Adrenal gland (tissue), 12 donors: ENCODE results near the gene NPBWR2. TPM values are rescaled to one million over a fixed set of nuclear protein-coding genes. Genes with fewer than 3 reads are reported as not detected.

Experiments used
- DNase-seq, 7 donors: peaks; one replicate each; pipeline ENCODE4 v3.0.0-alpha.2; 2019 to 2020
- H3K27ac ChIP-seq, 5 donors: fragments of 200-600 bp; sonication (generic) in 4 of 5; 1 replicate in 3 of 5; 2 replicates in 2 of 5; pipeline versions ENCODE4 v1.5.1 to v1.8.0; 2016 to 2020; ENCODE audit warnings: mild to moderate bottlenecking in 1 of 5
- H3K27me3 ChIP-seq: fragments of 200-600 bp; 2 replicates; pipeline ENCODE4 v1.8.0; 2021
- H3K36me3 ChIP-seq, 2 donors: fragments of 200-600 bp; replicated peaks in 1 of 2; 1 replicate in 1 of 2; 2 replicates in 1 of 2; pipeline versions ENCODE4 v1.5.1 to v1.8.0; 2018 to 2022
- H3K4me1 ChIP-seq, 2 donors: fragments of 200-600 bp; replicated peaks in 1 of 2; 1 replicate in 1 of 2; 2 replicates in 1 of 2; pipeline versions ENCODE4 v1.5.1 to v1.8.0; 2018 to 2021
- H3K4me3 ChIP-seq, 4 donors: fragments of 200-600 bp; sonication (generic) in 3 of 4; one replicate each; pipeline ENCODE4 v1.5.1; 2016 to 2018
- H3K9me3 ChIP-seq, 3 donors: fragments of 200-600 bp; sonication (generic) in 1 of 3; replicated peaks in 1 of 3; 1 replicate in 2 of 3; 2 replicates in 1 of 3; pipeline versions ENCODE4 v1.5.1 to v1.8.0; 2016 to 2021
- POLR2A ChIP-seq, 2 donors: fragments of 450-650 bp; IDR thresholded peaks; one replicate each; pipeline ENCODE4 v1.6.1; 2017; ENCODE audit warnings: antibody characterized with exemption in 2 of 2, mild to moderate bottlenecking in 2 of 2, moderate library complexity in 1 of 2
- whole genome bisulfite sequencing, 4 donors: extraction: QIAGEN DNeasy Blood & Tissue Kit in 2 of 4; methylation state at CpG; one replicate each; pipeline versions ENCODE4 v1.1.5 to v1.1.7; 2013 to 2017; 5-methylcytosine and 5-hydroxymethylcytosine counted together
- intact Hi-C, 2 donors: fragments of 100-400 bp; cut with DNase I; formaldehyde crosslinking; loops; one replicate each; pipeline versions ENCODE4 v1.14.1 to v1.15.0; 2022 to 2023
- polyA plus RNA-seq, 3 donors: library from polyadenylated mRNA; stranded (reverse); fragments of 200-250 nt in 2 of 3; fragments of 350-450 nt in 1 of 3; fragmentation: Illumina TruSeq in 1 of 3; extraction: RNeasy Lipid Tissue Mini Kit (QIAGEN cat#74804) in 1 of 3; gene quantifications; one replicate each; pipeline ENCODE4 v1.2.3, GENCODE V29; 2013 to 2014
- total RNA-seq, 9 donors: library from RNA; depleted of rRNA in 4 of 9; stranded (reverse); fragments of >200 nt in 4 of 9; fragments of 120-200 nt in 1 of 9; fragmentation: NEBNext Ultra II Directional in 1 of 9; extraction: Animal tissue kit (Norgen Biotek cat#: 25700) in 1 of 9; gene quantifications; one replicate each; pipeline versions ENCODE4 v1.1.0 to v1.2.4, GENCODE V29; 2013 to 2023
- TF ChIP-seq, protein P1 (sequence below), 6 experiments: fragments of 450-650 bp in 4 of 6; fragments of 200-600 bp in 2 of 6; sonication (generic) in 1 of 6; IDR thresholded peaks; 1 replicate in 5 of 6; 2 replicates in 1 of 6; pipeline versions ENCODE4 v1.5.1 to v1.8.0; 2016 to 2021; ENCODE audit warnings: antibody characterized with exemption in 6 of 6, mild to moderate bottlenecking in 2 of 6, moderate library complexity in 1 of 6
- donor health status: healthy with polysubstance abuse.
- donor health status: Bipolar disorder and iron deficiency.
- donor health status: DM: yes; HTN: yes; CAD: no.
- donor health status: DM: no; HTN: no; CAD: no.
- donor health status: DM: no; HTN: no; CAD: no.
- donor health status: DM: yes; HTN: yes; CAD: no.

Gene NPBWR2
- total and polyA plus RNA-seq, 12 donors = 0.18 to 0.42 (median 0.33) TPM; not detected in 8

DNA sequence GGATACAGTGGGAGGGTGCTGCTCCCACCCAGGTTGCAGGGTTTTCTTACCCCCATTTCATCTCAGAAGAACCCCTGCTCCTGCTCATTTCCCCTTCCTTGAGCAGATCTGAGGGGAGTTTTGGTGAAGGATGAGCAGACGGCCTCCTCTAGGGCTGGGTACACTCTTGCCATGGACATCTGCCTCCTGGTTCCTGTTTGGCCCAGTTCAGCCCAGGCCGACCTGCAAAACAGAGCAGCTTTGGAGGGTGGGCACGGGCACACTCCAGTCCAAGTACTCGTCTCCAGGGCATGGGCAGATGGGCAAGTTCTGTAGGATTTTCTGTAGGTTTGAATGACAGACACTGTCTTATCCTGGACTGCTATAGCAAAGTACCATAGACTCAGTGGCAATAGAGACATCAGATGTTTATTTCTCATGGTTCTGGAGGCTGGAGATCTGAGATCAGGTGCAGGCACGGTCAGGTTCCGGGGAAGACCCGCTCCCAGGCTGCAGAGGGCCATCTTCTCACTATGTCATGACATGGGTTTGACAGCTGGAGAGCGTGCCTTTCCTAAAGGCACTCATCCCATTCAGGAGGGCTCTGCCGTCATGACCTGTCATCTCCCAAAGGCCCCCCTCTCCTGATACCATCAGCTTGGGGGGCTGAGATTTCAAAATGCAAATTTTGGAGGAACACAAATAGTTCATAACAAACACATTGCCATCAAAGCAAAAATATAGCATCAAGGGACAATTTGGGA is 6.2 kb downstream of the NPBWR2 start:
- intact Hi-C loops = no loop called here
- peaks cover 21% of the 10 kb centered on the region for H3K27me3 ChIP-seq
- DNase-seq = no peak
- H3K4me1 ChIP-seq = peaks cover 0 to 3% of the 10 kb centered on the region in 2 donors
- TF ChIP-seq, protein P1, sequence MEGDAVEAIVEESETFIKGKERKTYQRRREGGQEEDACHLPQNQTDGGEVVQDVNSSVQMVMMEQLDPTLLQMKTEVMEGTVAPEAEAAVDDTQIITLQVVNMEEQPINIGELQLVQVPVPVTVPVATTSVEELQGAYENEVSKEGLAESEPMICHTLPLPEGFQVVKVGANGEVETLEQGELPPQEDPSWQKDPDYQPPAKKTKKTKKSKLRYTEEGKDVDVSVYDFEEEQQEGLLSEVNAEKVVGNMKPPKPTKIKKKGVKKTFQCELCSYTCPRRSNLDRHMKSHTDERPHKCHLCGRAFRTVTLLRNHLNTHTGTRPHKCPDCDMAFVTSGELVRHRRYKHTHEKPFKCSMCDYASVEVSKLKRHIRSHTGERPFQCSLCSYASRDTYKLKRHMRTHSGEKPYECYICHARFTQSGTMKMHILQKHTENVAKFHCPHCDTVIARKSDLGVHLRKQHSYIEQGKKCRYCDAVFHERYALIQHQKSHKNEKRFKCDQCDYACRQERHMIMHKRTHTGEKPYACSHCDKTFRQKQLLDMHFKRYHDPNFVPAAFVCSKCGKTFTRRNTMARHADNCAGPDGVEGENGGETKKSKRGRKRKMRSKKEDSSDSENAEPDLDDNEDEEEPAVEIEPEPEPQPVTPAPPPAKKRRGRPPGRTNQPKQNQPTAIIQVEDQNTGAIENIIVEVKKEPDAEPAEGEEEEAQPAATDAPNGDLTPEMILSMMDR (IDR thresholded peaks at IDR 0.05) = no peak
- TF ChIP-seq POLR2A (IDR thresholded peaks at IDR 0.05) = no peak
- H3K36me3 ChIP-seq = no peaks in the 10 kb centered on the region
- H3K4me3 ChIP-seq = no peak overlapping the region
- H3K27ac ChIP-seq = peak overlapping the region in 1 of 5 donors; percentile 64
- no peaks in the 10 kb centered on the region for H3K9me3 ChIP-seq
- 78 to 89% (median 84%) methylated on average over 6 to 9 of the region's 9 CpGs for WGBS, 4 donors

DNA sequence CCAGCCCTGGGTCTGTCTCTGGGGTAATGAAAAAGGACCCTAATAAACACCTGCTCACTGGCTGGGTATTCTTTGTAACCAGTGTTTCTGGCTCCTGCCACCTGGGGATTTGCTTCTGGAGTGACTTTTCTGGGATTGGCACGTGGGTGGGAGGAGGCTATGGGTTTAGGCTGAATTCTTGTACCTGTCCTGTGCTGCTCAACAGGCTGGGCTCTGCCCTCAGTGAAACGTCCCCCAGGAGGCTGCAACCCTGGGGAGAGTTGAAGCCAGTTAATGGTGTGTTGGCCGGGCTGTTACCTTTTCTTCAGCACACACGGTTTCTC is 6.8 kb downstream of the NPBWR2 start:
- H3K4me1 ChIP-seq = peaks cover 0 to 3% of the 10 kb centered on the region in 2 donors
- H3K36me3 ChIP-seq = no peaks in the 10 kb centered on the region
- intact Hi-C loops = no loop called here
- H3K27me3 ChIP-seq = peaks cover 21% of the 10 kb centered on the region
- H3K27ac ChIP-seq = peak overlapping the region in 1 of 5 donors; percentile 52
- WGBS, 4 donors = 68 to 81% (median 74%) methylated on average over 4 of the region's 4 CpGs
- no peak for DNase-seq
- no peaks in the 10 kb centered on the region for H3K9me3 ChIP-seq
- TF ChIP-seq POLR2A (IDR thresholded peaks at IDR 0.05) = no peak
- TF ChIP-seq, protein P1 (IDR thresholded peaks at IDR 0.05) = no peak
- H3K4me3 ChIP-seq = no peak overlapping the region

DNA sequence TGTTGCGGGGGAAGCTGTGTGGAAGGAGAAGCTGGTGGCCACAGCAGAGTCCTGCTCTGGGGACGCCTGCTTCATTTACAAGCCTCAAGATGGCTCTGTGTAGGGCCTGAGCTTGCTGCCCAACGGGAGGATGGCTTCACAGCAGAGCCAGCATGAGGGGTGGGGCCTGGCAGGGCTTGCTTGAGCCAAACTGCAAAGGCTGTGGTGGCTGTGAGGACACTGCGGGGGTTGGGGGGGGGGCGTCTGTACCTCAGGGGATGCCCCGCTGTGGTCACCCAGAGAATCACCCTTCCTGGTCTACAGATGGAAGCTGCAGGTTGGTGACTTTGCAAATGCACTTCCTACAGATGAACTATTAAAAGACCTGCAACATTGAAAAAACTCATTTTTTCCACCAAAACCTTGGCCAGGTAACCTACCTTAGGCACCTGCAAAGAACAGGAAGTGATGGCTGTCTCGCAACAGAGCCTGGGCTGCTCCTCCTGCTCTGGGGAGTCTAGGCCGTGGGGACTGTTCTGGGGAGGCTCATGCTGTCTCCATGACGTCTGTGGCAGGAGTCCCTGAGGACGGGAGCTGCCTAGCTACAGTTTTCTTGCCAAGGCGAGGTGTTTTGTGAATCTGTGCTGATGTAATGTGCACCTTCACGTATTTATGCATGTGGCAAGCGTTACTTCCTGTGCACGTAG is 7.3 kb downstream of the NPBWR2 start:
- WGBS, 4 donors = 69 to 89% (median 80%) methylated on average over 5 to 14 of the region's 14 CpGs
- intact Hi-C loops = no loop called here
- DNase-seq = peak in 1 of 7 donors; percentile 81
- Histone ChIP-seq H3K36me3 (no peaks in the 10 kb centered on the region), H3K4me3 (no peak overlapping the region), H3K4me1 (peaks cover 0 to 3% of the 10 kb centered on the region in 2 donors), H3K9me3 (no peaks in the 10 kb centered on the region), H3K27me3 (peaks cover 21% of the 10 kb centered on the region), H3K27ac (peak overlapping the region in 1 of 5 donors; percentile 52)
- TF ChIP-seq, protein P1 (IDR thresholded peaks at IDR 0.05) = no peak
- no peak for TF ChIP-seq POLR2A (IDR thresholded peaks at IDR 0.05)

GRCh38 chr20:64099086-64099786 is 8.1 kb downstream of the NPBWR2 start:
- no peak for DNase-seq
- no peaks in the 10 kb centered on the region for H3K36me3 ChIP-seq
- H3K27me3 ChIP-seq = peaks cover 21% of the 10 kb centered on the region
- H3K27ac ChIP-seq = no peak overlapping the region
- H3K4me3 ChIP-seq = no peak overlapping the region
- 85 to 93% (median 88%) methylated on average over 11 to 21 of the region's 21 CpGs for WGBS, 4 donors
- TF ChIP-seq, protein P1 (IDR thresholded peaks at IDR 0.05) = no peak
- TF ChIP-seq POLR2A (IDR thresholded peaks at IDR 0.05) = no peak
- H3K9me3 ChIP-seq = no peaks in the 10 kb centered on the region
- intact Hi-C loops = no loop called here
- H3K4me1 ChIP-seq = peaks cover 0 to 3% of the 10 kb centered on the region in 2 donors
